GM23338 (cell line): ENCODE data around the gene PLEKHN1. TPM values are rescaled to one million over a fixed set of nuclear protein-coding genes. Genes with fewer than 3 reads are reported as not detected.

Source experiments
- ATAC-seq: fragments of 200-7000 bp; cut with Tn5 transposase; 3 replicates; pipeline ENCODE4 v1.9.1; 2020
- DNase-seq: peaks from one replicate; pipeline ENCODE4 v3.0.0-alpha.2; 2015; ENCODE audit warnings: low spot score
- H2AFZ ChIP-seq: fragments of 200-600 bp; sonication (generic); 2 replicates; pipeline ENCODE4 v1.8.0; 2016; ENCODE audit warnings: antibody characterized with exemption, mild to moderate bottlenecking, moderate library complexity
- H3F3A ChIP-seq: fragments of 200-600 bp; sonication (generic); replicated peaks from 2 replicates; pipeline ENCODE4 v1.8.0; 2017; ENCODE audit warnings: antibody characterized with exemption, mixed run types, low read depth
- H3K27ac ChIP-seq: fragments of 200-600 bp; sonication (generic); 2 replicates; pipeline ENCODE4 v1.6.1; 2016; ENCODE audit warnings: low read depth
- H3K27me3 ChIP-seq: fragments of 200-600 bp; sonication (generic); 2 replicates; pipeline ENCODE4 v1.8.0; 2016; ENCODE audit warnings: mild to moderate bottlenecking, mixed run types, moderate library complexity; ENCODE audit not compliant: insufficient read depth
- H3K36me3 ChIP-seq: fragments of 200-600 bp; sonication (generic); 2 replicates; pipeline ENCODE4 v1.8.0; 2016; ENCODE audit warnings: mild to moderate bottlenecking; ENCODE audit not compliant: insufficient read depth
- H3K4me1 ChIP-seq: fragments of 200-600 bp; sonication (generic); 2 replicates; pipeline ENCODE4 v1.8.0; 2016; ENCODE audit warnings: mild to moderate bottlenecking, moderate library complexity; ENCODE audit not compliant: insufficient read depth
- H3K4me2 ChIP-seq: fragments of 200-600 bp; sonication (generic); 2 replicates; pipeline ENCODE4 v1.7.1; 2017; ENCODE audit warnings: mixed run types
- H3K4me3 ChIP-seq: fragments of 200-600 bp; sonication (generic); 2 replicates; pipeline ENCODE4 v1.6.1; 2016; ENCODE audit warnings: mixed run types
- H3K79me2 ChIP-seq: fragments of 200-600 bp; sonication (generic); replicated peaks from 2 replicates; pipeline ENCODE4 v1.8.0; 2017; ENCODE audit warnings: mild to moderate bottlenecking; ENCODE audit not compliant: insufficient read depth
- H3K9me2 ChIP-seq: fragments of 200-600 bp; sonication (generic); 2 replicates; pipeline ENCODE4 v1.8.0; 2017; ENCODE audit not compliant: insufficient read depth
- H4K20me1 ChIP-seq: fragments of 200-600 bp; sonication (generic); replicated peaks from 2 replicates; pipeline ENCODE4 v1.8.0; 2017; ENCODE audit warnings: mild to moderate bottlenecking; ENCODE audit not compliant: insufficient read depth
- H3K27ac Mint-ChIP-seq: 2 replicates; pipeline ENCODE4 v1.8.0; 2020; ENCODE audit warnings: inconsistent platforms, mild to moderate bottlenecking, moderate library complexity, mixed read lengths
- H3K27me3 Mint-ChIP-seq: 3 replicates; pipeline ENCODE4 v1.8.0; 2022; ENCODE audit warnings: low read depth, mild to moderate bottlenecking, moderate library complexity, mixed read lengths, inconsistent platforms; ENCODE audit not compliant: insufficient read depth, poor library complexity
- H3K36me3 Mint-ChIP-seq: 3 replicates; pipeline ENCODE4 v1.8.0; 2021; ENCODE audit warnings: low read depth, mild to moderate bottlenecking, inconsistent platforms, moderate library complexity, mixed read lengths
- H3K4me1 Mint-ChIP-seq: 3 replicates; pipeline ENCODE4 v1.8.0; 2020; ENCODE audit warnings: mild to moderate bottlenecking, inconsistent platforms, mixed read lengths
- H3K4me3 Mint-ChIP-seq: 3 replicates; pipeline ENCODE4 v1.8.0; 2021; ENCODE audit warnings: moderate library complexity, mild to moderate bottlenecking, inconsistent platforms, mixed read lengths
- H3K9me3 Mint-ChIP-seq: 3 replicates; pipeline ENCODE4 v1.8.0; 2020; ENCODE audit warnings: moderate library complexity, mild to moderate bottlenecking, inconsistent platforms, mixed read lengths
- CREB1 ChIP-seq: fragments of 250-450 bp; sonication (Bioruptor Pico); IDR thresholded peaks from 2 replicates; pipeline ENCODE4 v1.5.0; 2020; ENCODE audit warnings: low read depth, mild to moderate bottlenecking, moderate library complexity
- ETS1 ChIP-seq: IDR thresholded peaks from 2 replicates; pipeline ENCODE4 v1.6.1; 2016; ENCODE audit warnings: antibody characterized with exemption
- EZH2 ChIP-seq: fragments of 200-600 bp; sonication (generic); IDR thresholded peaks from one replicate; pipeline ENCODE4 v1.8.0; 2017; ENCODE audit warnings: antibody characterized with exemption, mild to moderate bottlenecking, low read depth; ENCODE audit not compliant: unreplicated experiment
- NANOG ChIP-seq: IDR thresholded peaks from 2 replicates; pipeline ENCODE4 v1.6.1; 2016; ENCODE audit warnings: antibody characterized with exemption, borderline replicate concordance
- POLR2AphosphoS5 ChIP-seq: IDR thresholded peaks from 2 replicates; pipeline ENCODE4 v1.6.1; 2016; ENCODE audit warnings: antibody characterized with exemption, low read depth
- STAT1 ChIP-seq: IDR thresholded peaks from one replicate; pipeline ENCODE4 v1.6.1; 2016; ENCODE audit warnings: antibody characterized with exemption; ENCODE audit not compliant: unreplicated experiment
- ZNF114 ChIP-seq: fragments of 250-450 bp; sonication (Bioruptor Pico); IDR thresholded peaks from 2 replicates; pipeline ENCODE4 v1.5.0; 2020; ENCODE audit warnings: mild to moderate bottlenecking, moderate library complexity
- ZNF331 ChIP-seq: fragments of 250-450 bp; sonication (Bioruptor Pico); IDR thresholded peaks from 2 replicates; pipeline ENCODE4 v1.5.0; 2020; ENCODE audit warnings: low read depth, mild to moderate bottlenecking, moderate library complexity
- polyA plus RNA-seq: library from polyadenylated mRNA; unstranded; fragments of >200 nt; fragmentation: Nextera tagmentation; extraction: Ambion mirVana; gene quantifications from 2 replicates; pipeline ENCODE4 v1.2.1, GENCODE V29; 2016
- total RNA-seq: library from RNA; depleted of rRNA; stranded (reverse); fragments of >200 nt; shearing (Covaris generic); gene quantifications from 2 replicates; pipeline ENCODE4 v1.2.3, GENCODE V29; 2014
- TF ChIP-seq, protein P1 (sequence below), 2 experiments: fragments of 200-600 bp in 1 of 2; sonication (generic) in 1 of 2; conservative IDR thresholded peaks; 2 replicates each; pipeline versions ENCODE4 v1.5.1 to v1.6.1; 2016 to 2017; ENCODE audit warnings: antibody characterized with exemption in 2 of 2, low read depth in 2 of 2, mild to moderate bottlenecking in 2 of 2, moderate library complexity in 1 of 2

PLEKHN1 gene
- total and polyA plus RNA-seq, 2 experiments from 2014 or later = 1.4 to 3.3 TPM

- Mint-ChIP-seq H3K27me3 (peaks cover 40% of the 10 kb centered on the region), H3K36me3 (peaks cover 6% of the 10 kb centered on the region; the same call in 2 of the 3 replicates), H3K9me3 (no peaks in the 10 kb centered on the region), H3K27ac (no peak overlapping the region), H3K4me3 (no peak overlapping the region), H3K4me1 (peaks cover 3% of the 10 kb centered on the region; the same call in 2 of the 3 replicates)
- TF ChIP-seq ZNF331 (CRISPR knock-in tag) (no peak), ZNF114 (CRISPR knock-in tag) (no peak), POLR2AphosphoS5 (no peak), STAT1 (no peak), ETS1 (no peak), NANOG (no peak)
- TF ChIP-seq, protein P1, sequence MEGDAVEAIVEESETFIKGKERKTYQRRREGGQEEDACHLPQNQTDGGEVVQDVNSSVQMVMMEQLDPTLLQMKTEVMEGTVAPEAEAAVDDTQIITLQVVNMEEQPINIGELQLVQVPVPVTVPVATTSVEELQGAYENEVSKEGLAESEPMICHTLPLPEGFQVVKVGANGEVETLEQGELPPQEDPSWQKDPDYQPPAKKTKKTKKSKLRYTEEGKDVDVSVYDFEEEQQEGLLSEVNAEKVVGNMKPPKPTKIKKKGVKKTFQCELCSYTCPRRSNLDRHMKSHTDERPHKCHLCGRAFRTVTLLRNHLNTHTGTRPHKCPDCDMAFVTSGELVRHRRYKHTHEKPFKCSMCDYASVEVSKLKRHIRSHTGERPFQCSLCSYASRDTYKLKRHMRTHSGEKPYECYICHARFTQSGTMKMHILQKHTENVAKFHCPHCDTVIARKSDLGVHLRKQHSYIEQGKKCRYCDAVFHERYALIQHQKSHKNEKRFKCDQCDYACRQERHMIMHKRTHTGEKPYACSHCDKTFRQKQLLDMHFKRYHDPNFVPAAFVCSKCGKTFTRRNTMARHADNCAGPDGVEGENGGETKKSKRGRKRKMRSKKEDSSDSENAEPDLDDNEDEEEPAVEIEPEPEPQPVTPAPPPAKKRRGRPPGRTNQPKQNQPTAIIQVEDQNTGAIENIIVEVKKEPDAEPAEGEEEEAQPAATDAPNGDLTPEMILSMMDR (conservative IDR thresholded peaks at IDR 0.05; ENCODE audit: low read depth in 2 of 2) = no peak
- H3K9me2 ChIP-seq = no peaks in the 10 kb centered on the region
- peaks cover 2% of the 10 kb centered on the region; the same call in 1 of the 2 replicates for H4K20me1 ChIP-seq
- H3K4me1 ChIP-seq = no peaks in the 10 kb centered on the region; the same call in 1 of the 2 replicates
- no peak overlapping the region for H3K4me3 ChIP-seq
- no peak for ATAC-seq
- no peak overlapping the region for H3K27ac ChIP-seq
- DNase-seq = no peak
- H3K36me3 ChIP-seq = no peaks in the 10 kb centered on the region
- no peak overlapping the region for H3K4me2 ChIP-seq
- no peaks in the 10 kb centered on the region for H3F3A ChIP-seq
- H2AFZ ChIP-seq = no peak overlapping the region
- H3K27me3 ChIP-seq = peaks cover 31% of the 10 kb centered on the region
- H3K79me2 ChIP-seq = peaks cover 7% of the 10 kb centered on the region
Measured at GRCh38 chr1:963301-963651, 3.0 kb upstream of the PLEKHN1 start.

- Mint-ChIP-seq H3K4me1 (no peaks in the 10 kb centered on the region), H3K27me3 (peaks cover 42% of the 10 kb centered on the region), H3K27ac (no peak overlapping the region), H3K4me3 (no peak overlapping the region), H3K36me3 (peaks cover 2% of the 10 kb centered on the region; the same call in 2 of the 3 replicates), H3K9me3 (no peaks in the 10 kb centered on the region)
- Histone ChIP-seq H2AFZ (no peak overlapping the region), H3K4me1 (no peaks in the 10 kb centered on the region), H3K27me3 (peaks cover 38% of the 10 kb centered on the region), H3K4me3 (no peak overlapping the region), H3K4me2 (no peak overlapping the region), H3F3A (no peaks in the 10 kb centered on the region), H3K9me2 (no peaks in the 10 kb centered on the region), H4K20me1 (no peaks in the 10 kb centered on the region), H3K27ac (no peak overlapping the region), H3K79me2 (peaks cover under 1% of the 10 kb centered on the region; the same call in 1 of the 2 replicates), H3K36me3 (no peaks in the 10 kb centered on the region)
- TF ChIP-seq EZH2 (no peak), CREB1 (CRISPR knock-in tag) (no peak)
- DNase-seq = no peak
- no peak for ATAC-seq
Measured at GRCh38 chr1:963746-964525, 2.3 kb upstream of the PLEKHN1 start.
